OCI-LY7 (cell line): ENCODE results near the gene KANSL1L. TPM values are rescaled to one million over a fixed set of nuclear protein-coding genes. Genes with fewer than 3 reads are reported as not detected.

ENCODE experiments used
- BruUV-seq: library from RNA; stranded (reverse); fragments of 400-500 nt; replicated peaks from 2 replicates; lab custom pipeline; 2021; lab: Mats Ljungman, UMichigan
- CTCF ChIA-PET: fragments of 300-600 bp; sonication (Branson Sonifier 250); formaldehyde crosslinking; loops from one replicate; lab custom pipeline; 2022; ENCODE audit warnings: antibody characterized with exemption; ENCODE audit not compliant: unreplicated experiment; lab: Charles Lee
- POLR2A ChIA-PET: fragments of 300-600 bp; sonication (Branson Sonifier 250); formaldehyde crosslinking; loops from one replicate; lab custom pipeline; 2022; ENCODE audit warnings: antibody characterized with exemption; lab: Charles Lee
- DNase-seq: peaks from one replicate; pipeline ENCODE4 v3.0.0-alpha.2; 2015; ENCODE audit warnings: low spot score
- H2AFZ ChIP-seq: fragments of 200-600 bp; sonication (generic), shearing (Covaris generic); 2 replicates; pipeline ENCODE4 v1.6.1; 2014; ENCODE audit warnings: mild to moderate bottlenecking, antibody characterized with exemption, low read length, moderate library complexity
- H3K27ac ChIP-seq: fragments of 200-600 bp; sonication (generic); 2 replicates; pipeline ENCODE4 v1.5.1; 2014; ENCODE audit warnings: mixed run types, low read depth, mild to moderate bottlenecking, moderate library complexity, low read length, inconsistent platforms; ENCODE audit not compliant: poor library complexity, severe bottlenecking
- H3K36me3 ChIP-seq: fragments of 200-600 bp; sonication (generic); 2 replicates; pipeline ENCODE4 v1.6.1; 2014; ENCODE audit warnings: mild to moderate bottlenecking, antibody characterized with exemption, low read length, moderate library complexity, mixed read lengths; ENCODE audit not compliant: insufficient read depth
- H3K4me1 ChIP-seq: fragments of 200-600 bp; sonication (generic); 2 replicates; pipeline ENCODE4 v1.5.1; 2014; ENCODE audit warnings: mild to moderate bottlenecking, low read length; ENCODE audit not compliant: insufficient read depth, poor library complexity, severe bottlenecking
- H3K4me2 ChIP-seq: fragments of 200-600 bp; sonication (generic); 2 replicates; pipeline ENCODE4 v1.6.1; 2014; ENCODE audit warnings: mild to moderate bottlenecking, low read length
- H3K4me3 ChIP-seq: fragments of 200-600 bp; sonication (generic); 2 replicates; pipeline ENCODE4 v1.5.1; 2014; ENCODE audit warnings: mild to moderate bottlenecking, low read depth, low read length; ENCODE audit not compliant: poor library complexity, severe bottlenecking
- H3K79me2 ChIP-seq: fragments of 200-600 bp; sonication (generic); 2 replicates; pipeline ENCODE4 v1.6.1; 2016; ENCODE audit warnings: low read depth, mild to moderate bottlenecking, low read length, moderate library complexity, mixed read lengths; ENCODE audit not compliant: insufficient read depth
- H3K9me2 ChIP-seq: fragments of 200-600 bp; sonication (generic); 2 replicates; pipeline ENCODE4 v1.6.1; 2016; ENCODE audit warnings: mild to moderate bottlenecking, low read length, mixed read lengths; ENCODE audit not compliant: insufficient read depth
- H3K9me3 ChIP-seq: fragments of 200-600 bp; sonication (generic); 2 replicates; pipeline ENCODE4 v1.6.1; 2014; ENCODE audit warnings: mild to moderate bottlenecking, mixed run types, low read length, mixed read lengths
- H4K20me1 ChIP-seq: fragments of 200-600 bp; sonication (generic); 2 replicates; pipeline ENCODE4 v1.6.1; 2014; ENCODE audit warnings: mild to moderate bottlenecking, antibody characterized with exemption, low read length, moderate library complexity, mixed read lengths; ENCODE audit not compliant: insufficient read depth
- CTCF ChIP-seq: fragments of 200-600 bp; sonication (generic); conservative IDR thresholded peaks from 2 replicates; pipeline ENCODE4 v1.5.1; 2014; ENCODE audit warnings: mild to moderate bottlenecking, antibody characterized with exemption, low read length, moderate library complexity, mixed read lengths
- EZH2phosphoT487 ChIP-seq: fragments of 200-600 bp; sonication (generic); IDR thresholded peaks from 2 replicates; pipeline ENCODE4 v1.6.1; 2018; ENCODE audit warnings: low read depth, borderline replicate concordance, mild to moderate bottlenecking, mixed run types, antibody characterized with exemption, low read length, moderate library complexity, mixed read lengths
- intact Hi-C: fragments of 100-400 bp; cut with micrococcal nuclease; formaldehyde crosslinking; loops from one replicate; pipeline ENCODE4 v1.10.0; 2022; ENCODE audit not compliant: unreplicated experiment
- total RNA-seq, 2 experiments: library from RNA; depleted of rRNA in 1 of 2; stranded (reverse); fragments of >200 nt in 1 of 2; shearing (Covaris generic) in 1 of 2; gene quantifications; 2 replicates each; pipeline ENCODE4 v1.2.3, GENCODE V29; 2014 to 2022

Gene KANSL1L
- total RNA-seq, 2 experiments from 2014 or later, result 22.0 to 22.9 TPM

- TF ChIP-seq CTCF, result no peak
- TF ChIP-seq EZH2phosphoT487, result no peak
- no peaks in the 10 kb centered on the region for H3K9me2 ChIP-seq
- H3K4me1 ChIP-seq, result no peaks in the 10 kb centered on the region
- H3K9me3 ChIP-seq, result 0 out of 2 replicates have a peak, but pooled peaks cover 3% of the 10 kb centered on the region
- H3K27ac ChIP-seq, result no peak overlapping the region
- CTCF ChIA-PET, result no interaction called here
- H3K4me2 ChIP-seq, result no peak overlapping the region
- H2AFZ ChIP-seq, result no peak overlapping the region
- H4K20me1 ChIP-seq, result no peaks in the 10 kb centered on the region
- H3K4me3 ChIP-seq, result no peak overlapping the region
- no peaks in the 10 kb centered on the region for H3K79me2 ChIP-seq
- no peak for DNase-seq
- intact Hi-C loops, result no loop called here
- POLR2A ChIA-PET, result interaction anchor here (0.5 to 0.9 kb wide), 3 partner anchors 8 to 138 kb away, joined by 3 read pairs; no protein-coding TSS in a partner anchor
- peaks cover 4% of the 10 kb centered on the region for H3K36me3 ChIP-seq
- BruUV-seq, result TSS peak; percentile 3
Observed at GRCh38 chr2:210034087-210034683, 137.0 kb downstream of the KANSL1L start.

GRCh38 chr2:210028178-210028577 is 143.0 kb downstream of the KANSL1L start:
- no peak for TF ChIP-seq CTCF
- no peak for TF ChIP-seq EZH2phosphoT487
- Histone ChIP-seq H3K36me3 (peaks cover 50% of the 10 kb centered on the region), H3K27ac (no peak overlapping the region), H2AFZ (no peak overlapping the region), H3K4me1 (no peaks in the 10 kb centered on the region), H3K9me2 (no peaks in the 10 kb centered on the region), H3K4me2 (no peak overlapping the region), H4K20me1 (no peaks in the 10 kb centered on the region; the same call in none of the 2 replicates), H3K79me2 (no peaks in the 10 kb centered on the region), H3K9me3 (0 out of 2 replicates have a peak, but pooled peaks cover 2% of the 10 kb centered on the region), H3K4me3 (no peak overlapping the region)
- ChIA-PET POLR2A (interaction anchor here (2.0 kb wide), 1 partner anchor 24 kb away, joined by 5 read pairs; no protein-coding TSS in a partner anchor), CTCF (no interaction called here)
- BruUV-seq, result no TSS peak
- intact Hi-C loops, result no loop called here
- DNase-seq, result no peak

- TF ChIP-seq CTCF (no peak), EZH2phosphoT487 (no peak)
- ChIA-PET CTCF (no interaction called here), POLR2A (interaction anchor here (2.0 kb wide), 1 partner anchor 23 kb away, joined by 5 read pairs; no protein-coding TSS in a partner anchor)
- Histone ChIP-seq H4K20me1 (no peaks in the 10 kb centered on the region; the same call in none of the 2 replicates), H3K9me3 (no peaks in the 10 kb centered on the region), H3K4me2 (no peak overlapping the region), H3K9me2 (no peaks in the 10 kb centered on the region), H2AFZ (no peak overlapping the region), H3K4me3 (no peak overlapping the region), H3K79me2 (no peaks in the 10 kb centered on the region), H3K27ac (no peak overlapping the region), H3K36me3 (peaks cover 56% of the 10 kb centered on the region), H3K4me1 (no peaks in the 10 kb centered on the region)
- BruUV-seq, result no TSS peak
- no peak for DNase-seq
- intact Hi-C loops, result no loop called here
Observed at GRCh38 chr2:210027608-210028007, 143.6 kb downstream of the KANSL1L start.
